Astrocyte of the spinal cord (primary cell): ENCODE measurements around the gene SLC38A9.
A peak's percentile ranks its signal among the peaks of the same experiment; 100 is the strongest.

Experiments used
- DNase-seq: peaks from one replicate; pipeline ENCODE4 v3.0.0; 2011; ENCODE audit warnings: low read depth, low spot score
- H3K4me3 ChIP-seq: 2 replicates; pipeline ENCODE4 v1.5.1; 2011; ENCODE audit warnings: low read depth, mild to moderate bottlenecking, low read length, moderate library complexity
- CTCF ChIP-seq: IDR thresholded peaks from 2 replicates; pipeline ENCODE4 v1.5.1; 2012; ENCODE audit warnings: low read depth, mild to moderate bottlenecking, low read length, inconsistent platforms
- in situ Hi-C: cut with HindIII; loops from 2 replicates; pipeline ENCODE4 v1.10.0; 2017; ENCODE audit warnings: low sequenced_read_pairs

The SLC38A9 gene

GRCh38 chr5:55668356-55668755 lies 43.8 kb downstream of the SLC38A9 start:
- peak; percentile 92 for DNase-seq
- no peak for TF ChIP-seq CTCF
- H3K4me3 ChIP-seq = no peak overlapping the region
- in situ Hi-C loops = no loop called here

GRCh38 chr5:55667938-55668337 lies 44.2 kb downstream of the SLC38A9 start:
- TF ChIP-seq CTCF = no peak
- in situ Hi-C loops = no loop called here
- no peak overlapping the region for H3K4me3 ChIP-seq
- no peak for DNase-seq

GRCh38 chr5:55665065-55665464 lies 47.1 kb downstream of the SLC38A9 start:
- in situ Hi-C loops = no loop called here
- DNase-seq = no peak
- no peak overlapping the region for H3K4me3 ChIP-seq
- no peak for TF ChIP-seq CTCF

GRCh38 chr5:55657443-55657842 lies 54.7 kb downstream of the SLC38A9 start:
- DNase-seq = no peak
- in situ Hi-C loops = no loop called here
- no peak for TF ChIP-seq CTCF
- no peak overlapping the region for H3K4me3 ChIP-seq

GRCh38 chr5:55650386-55650785 lies 61.7 kb downstream of the SLC38A9 start:
- peak; percentile 80 for DNase-seq
- in situ Hi-C loops = no loop called here
- no peak overlapping the region for H3K4me3 ChIP-seq
- TF ChIP-seq CTCF = no peak

GRCh38 chr5:55649963-55650362 lies 62.2 kb downstream of the SLC38A9 start:
- no peak for DNase-seq
- in situ Hi-C loops = no loop called here
- H3K4me3 ChIP-seq = no peak overlapping the region
- no peak for TF ChIP-seq CTCF

- no peak for DNase-seq
- in situ Hi-C loops = no loop called here
- no peak for TF ChIP-seq CTCF
- H3K4me3 ChIP-seq = no peak overlapping the region
Measured at GRCh38 chr5:55645304-55645703, 66.8 kb downstream of the SLC38A9 start.
